Progenitor cell of endocrine pancreas (in vitro differentiated cells): ENCODE results near the gene C19orf33. TPM values are rescaled to one million over a fixed set of nuclear protein-coding genes. Genes with fewer than 3 reads are reported as not detected.
"Not testable (repeated sequence)": the region's sequence is repeated elsewhere in the genome, so short reads cannot be mapped to it uniquely, and the experiment has no call there.

Experiments used
- DNase-seq: peaks from one replicate; pipeline ENCODE4 v3.0.0; 2021; ENCODE audit warnings: low spot score; ENCODE audit not compliant: unreplicated experiment
- H3K27ac Mint-ChIP-seq: 2 replicates; pipeline ENCODE4 v1.8.0; 2021; ENCODE audit warnings: mild to moderate bottlenecking, moderate library complexity, mixed read lengths
- H3K27me3 Mint-ChIP-seq: 2 replicates; pipeline ENCODE4 v1.8.0; 2021; ENCODE audit warnings: mixed read lengths
- H3K36me3 Mint-ChIP-seq: 2 replicates; pipeline ENCODE4 v1.8.0; 2022; ENCODE audit warnings: mixed read lengths; ENCODE audit not compliant: insufficient read depth
- H3K4me1 Mint-ChIP-seq: 2 replicates; pipeline ENCODE4 v1.8.0; 2021; ENCODE audit warnings: low read depth, mixed read lengths
- H3K4me3 Mint-ChIP-seq: 2 replicates; pipeline ENCODE4 v1.8.0; 2021; ENCODE audit warnings: low read depth, mild to moderate bottlenecking, moderate library complexity, mixed read lengths
- H3K9me3 Mint-ChIP-seq: 2 replicates; pipeline ENCODE4 v1.8.0; 2021; ENCODE audit warnings: low read depth, mixed read lengths
- CTCF ChIP-seq: fragments of 200-600 bp; sonication (generic); IDR thresholded peaks from one replicate; pipeline ENCODE4 v1.5.0; 2021; ENCODE audit warnings: antibody characterized with exemption, mild to moderate bottlenecking; ENCODE audit not compliant: unreplicated experiment
- total RNA-seq: library from RNA; stranded (reverse); gene quantifications from 2 replicates; pipeline ENCODE4 v1.2.1, GENCODE V29; 2021

C19orf33 gene
- total RNA-seq, 1 donor from 2014 or later, result 3.5 TPM

- no peak for TF ChIP-seq CTCF
- Mint-ChIP-seq H3K4me3 (peak overlapping the region; percentile 93), H3K9me3 (peaks cover 3% of the 10 kb centered on the region), H3K36me3 (peaks cover 9% of the 10 kb centered on the region), H3K27me3 (no peaks in the 10 kb centered on the region), H3K4me1 (peaks cover 8% of the 10 kb centered on the region), H3K27ac (peak overlapping the region; percentile 96)
- peak; percentile 82 for DNase-seq
Observed at GRCh38 chr19:38335949-38336637, 32.0 kb downstream of the C19orf33 start.

- TF ChIP-seq CTCF, result no peak
- Mint-ChIP-seq H3K4me1 (peaks cover 8% of the 10 kb centered on the region), H3K4me3 (peak overlapping the region; percentile 93), H3K36me3 (peaks cover 9% of the 10 kb centered on the region), H3K27ac (peak overlapping the region; percentile 96), H3K9me3 (peaks cover 3% of the 10 kb centered on the region), H3K27me3 (no peaks in the 10 kb centered on the region)
- peak; percentile 91 for DNase-seq
Observed at GRCh38 chr19:38336638-38337359, 32.7 kb downstream of the C19orf33 start.

GRCh38 chr19:38337360-38337653 is 33.3 kb downstream of the C19orf33 start:
- no peak for DNase-seq
- Mint-ChIP-seq H3K4me3 (peak overlapping the region; percentile 93), H3K4me1 (peaks cover 8% of the 10 kb centered on the region), H3K9me3 (peaks cover 3% of the 10 kb centered on the region), H3K27ac (peak overlapping the region; percentile 96), H3K27me3 (no peaks in the 10 kb centered on the region), H3K36me3 (peaks cover 9% of the 10 kb centered on the region)
- no peak for TF ChIP-seq CTCF

GRCh38 chr19:38339011-38339410 is 35.0 kb downstream of the C19orf33 start:
- H3K4me3 Mint-ChIP-seq, result peak overlapping the region; percentile 52
- H3K27me3 Mint-ChIP-seq, H3K4me1 Mint-ChIP-seq, DNase-seq, H3K36me3 Mint-ChIP-seq, H3K9me3 Mint-ChIP-seq: not testable (repeated sequence)
- H3K27ac Mint-ChIP-seq, result peak overlapping the region; percentile 94

GRCh38 chr19:38340927-38341326 is 36.9 kb downstream of the C19orf33 start:
- no peak for DNase-seq
- Mint-ChIP-seq H3K36me3 (peaks cover 11% of the 10 kb centered on the region), H3K9me3 (peaks cover 3% of the 10 kb centered on the region), H3K27me3 (no peaks in the 10 kb centered on the region), H3K27ac (no peak overlapping the region), H3K4me3 (no peak overlapping the region), H3K4me1 (peaks cover 8% of the 10 kb centered on the region)
- TF ChIP-seq CTCF, result no peak

GRCh38 chr19:38346837-38347236 is 42.8 kb downstream of the C19orf33 start:
- TF ChIP-seq CTCF, result no peak
- Mint-ChIP-seq H3K27me3 (no peaks in the 10 kb centered on the region), H3K4me1 (no peaks in the 10 kb centered on the region), H3K27ac (no peak overlapping the region), H3K9me3 (no peaks in the 10 kb centered on the region), H3K36me3 (peaks cover 5% of the 10 kb centered on the region), H3K4me3 (no peak overlapping the region)
- no peak for DNase-seq
